ENCODE data around the gene TPRKB.
"Not testable (repeated sequence)": the region's sequence is repeated elsewhere in the genome, so short reads cannot be mapped to it uniquely, and the experiment has no call there.

Gene TPRKB

GRCh38 chr2:73698101-73698500 lies 39.0 kb downstream of the TPRKB start:
- no peak for DNase-seq

GRCh38 chr2:73697606-73698005 lies 39.5 kb downstream of the TPRKB start:
- no peak for DNase-seq

- DNase-seq: not testable (repeated sequence)
Observed at GRCh38 chr2:73696985-73697384, 40.2 kb downstream of the TPRKB start.

GRCh38 chr2:73696521-73696920 lies 40.6 kb downstream of the TPRKB start:
- DNase-seq: not testable (repeated sequence)

DNA sequence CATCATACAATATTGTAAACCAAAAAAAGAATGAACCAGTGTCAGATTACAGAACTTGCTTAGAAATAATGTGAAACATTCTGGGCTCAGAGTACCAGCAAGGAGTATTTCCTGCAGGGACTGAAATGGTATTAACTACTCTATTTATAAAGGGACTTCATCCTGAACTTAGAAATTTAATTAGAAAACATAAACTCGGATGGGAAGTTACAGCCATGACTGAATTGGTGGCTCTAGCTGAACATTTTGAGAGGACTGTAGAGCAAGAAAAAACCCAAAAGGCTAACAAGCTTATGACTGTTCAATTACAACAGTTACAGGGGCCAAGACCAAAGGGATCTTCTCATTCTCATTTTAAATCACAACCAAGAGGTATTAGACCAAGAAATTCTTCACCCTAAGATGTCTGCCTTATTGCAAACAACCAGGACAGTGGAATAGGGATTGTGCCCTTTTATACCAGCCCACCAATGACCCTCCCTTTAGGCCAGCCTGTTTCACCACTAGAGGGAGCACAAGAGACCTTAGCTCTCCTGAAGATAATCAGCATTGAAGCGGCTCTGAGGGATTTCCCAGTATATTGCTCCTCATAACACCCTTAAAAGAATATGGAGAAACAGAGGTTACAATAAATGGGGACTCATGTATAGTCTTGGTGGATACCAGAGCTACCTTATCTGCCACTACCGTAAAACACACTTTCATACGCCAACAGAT lies 46.6 kb downstream of the TPRKB start:
- DNase-seq: peak; percentile 6

- not testable (repeated sequence) for DNase-seq
Observed at GRCh38 chr2:73688494-73688893, 48.7 kb downstream of the TPRKB start.

GRCh38 chr2:73685764-73686438 lies 51.2 kb downstream of the TPRKB start:
- DNase-seq: no peak

DNA sequence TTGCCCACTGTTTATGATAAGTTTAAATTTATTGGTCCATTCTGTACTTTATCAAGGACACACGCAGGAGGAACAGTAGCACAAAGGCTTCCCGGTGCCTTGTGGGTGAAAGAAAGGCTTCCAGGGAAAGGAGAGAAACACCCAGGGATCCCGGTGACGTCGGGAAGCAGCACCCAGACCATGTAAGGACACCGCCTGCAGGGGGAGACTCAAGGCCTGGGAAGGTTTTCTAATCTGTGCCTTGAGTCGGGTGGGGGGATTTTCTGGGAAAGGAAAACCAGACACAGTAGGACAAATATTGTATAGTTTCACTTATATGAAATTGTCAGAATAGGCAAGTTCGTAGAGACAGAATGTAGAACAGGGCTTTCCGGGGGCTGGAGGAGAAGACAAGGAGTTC lies 52.2 kb downstream of the TPRKB start:
- not testable (repeated sequence) for DNase-seq

DNA sequence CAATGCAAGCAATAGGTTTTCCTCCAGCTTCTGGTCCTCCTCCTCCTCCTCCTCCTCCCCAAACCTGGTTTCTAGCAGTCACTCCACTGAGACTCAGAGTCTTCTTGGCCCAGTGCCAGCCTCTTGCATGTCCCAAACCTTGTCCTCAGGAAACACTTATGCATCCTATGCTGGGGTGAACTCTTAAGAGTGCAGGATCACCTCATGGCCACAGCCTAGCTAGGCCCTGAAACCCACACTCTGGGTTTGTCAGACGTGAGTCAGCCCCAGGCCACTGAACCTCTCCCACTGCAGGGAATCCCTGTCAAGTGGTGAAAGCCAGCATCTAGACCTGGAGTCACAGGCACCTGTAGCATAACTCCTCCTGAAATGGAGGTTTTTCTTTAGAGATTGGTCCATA lies 52.8 kb downstream of the TPRKB start:
- not testable (repeated sequence) for DNase-seq

GRCh38 chr2:73679951-73680571 lies 57.1 kb downstream of the TPRKB start:
- DNase-seq: peak; percentile 17
